Measurements from ENCODE around the gene EXOC2.

GRCh38 chr6:518218-518617 lies 174.7 kb downstream of the EXOC2 start:
- TF ChIP-seq CTCF (IDR thresholded peaks at IDR 0.05; ENCODE audit: borderline replicate concordance, extremely low read depth, low read length, poor library complexity, severe bottlenecking) (no peak), EZH2 (IDR thresholded peaks at IDR 0.05; ENCODE audit: borderline replicate concordance, low read depth, low read length, severe bottlenecking) (no peak)
